Putamen (tissue), 1 donor: ENCODE data around the gene PIERCE2.
A peak's percentile ranks its signal among the peaks of the same experiment; 100 is the strongest.
"Not testable (repeated sequence)": the region's sequence is repeated elsewhere in the genome, so short reads cannot be mapped to it uniquely, and the experiment has no call there.

Experiments
- DNase-seq: peaks from one replicate; pipeline ENCODE4 v3.0.0-alpha.2; 2016; ENCODE audit warnings: low spot score

The PIERCE2 gene

GRCh38 chr15:55408012-55408928 is at the start of gene PIERCE2, which contains the start of gene CCPG1:
Gene PIERCE2 (plus strand): TSS chr15:55408495. CDS start chr15:55408769, 274 bp downstream.
Gene CCPG1 (minus strand): TSS chr15:55408359. CDS start chr15:55389424, 18,935 bp downstream.
- DNase-seq, result peak; percentile 90

GRCh38 chr15:55360256-55360655 is 48.0 kb upstream of the PIERCE2 start:
- DNase-seq, result no peak

- DNase-seq, result no peak
Observed at GRCh38 chr15:55361048-55361447, 47.2 kb upstream of the PIERCE2 start.

GRCh38 chr15:55362641-55363040 is 45.7 kb upstream of the PIERCE2 start:
- no peak for DNase-seq

- DNase-seq, result no peak
Observed at GRCh38 chr15:55366981-55367380, 41.3 kb upstream of the PIERCE2 start.

GRCh38 chr15:55372701-55373440 is 35.4 kb upstream of the PIERCE2 start:
- no peak for DNase-seq

GRCh38 chr15:55379095-55379494 is 29.2 kb upstream of the PIERCE2 start:
- no peak for DNase-seq

GRCh38 chr15:55381595-55381994 is 26.7 kb upstream of the PIERCE2 start:
- no peak for DNase-seq

GRCh38 chr15:55383687-55384086 is 24.6 kb upstream of the PIERCE2 start:
- no peak for DNase-seq

GRCh38 chr15:55387027-55387426 is 21.3 kb upstream of the PIERCE2 start:
- no peak for DNase-seq

GRCh38 chr15:55389264-55389607 is 19.1 kb upstream of the PIERCE2 start:
- no peak for DNase-seq

- DNase-seq, result no peak
Observed at GRCh38 chr15:55394694-55395093, 13.6 kb upstream of the PIERCE2 start.

GRCh38 chr15:55398243-55398642 is 10.1 kb upstream of the PIERCE2 start:
- no peak for DNase-seq

- not testable (repeated sequence) for DNase-seq
Observed at GRCh38 chr15:55400050-55400449, 8.2 kb upstream of the PIERCE2 start.

GRCh38 chr15:55401786-55402246 is 6.5 kb upstream of the PIERCE2 start:
- no peak for DNase-seq

- DNase-seq, result no peak
Observed at GRCh38 chr15:55402707-55403106, 5.6 kb upstream of the PIERCE2 start.

- DNase-seq, result no peak
Observed at GRCh38 chr15:55403531-55403930, 4.8 kb upstream of the PIERCE2 start.

- DNase-seq, result no peak
Observed at GRCh38 chr15:55407498-55408011, 740 bp upstream of the PIERCE2 start.

GRCh38 chr15:55408976-55409375 is 681 bp downstream of the PIERCE2 start:
- not testable (repeated sequence) for DNase-seq

- not testable (repeated sequence) for DNase-seq
Observed at GRCh38 chr15:55417678-55418077, 9.4 kb downstream of the PIERCE2 start.

- DNase-seq, result no peak
Observed at GRCh38 chr15:55420171-55420866, 12.0 kb downstream of the PIERCE2 start.

GRCh38 chr15:55422089-55422488 is 13.8 kb downstream of the PIERCE2 start:
- no peak for DNase-seq
